HCEC 1CT (cell line): ENCODE data around the gene PRDM16.

Experiments
- DNase-seq: peaks from one replicate; pipeline ENCODE4 v3.0.0-alpha.2; 2017

The PRDM16 gene

GRCh38 chr1:3111348-3112021, 42.5 kb downstream of the PRDM16 start:
- no peak for DNase-seq

GRCh38 chr1:3112526-3112925, 43.5 kb downstream of the PRDM16 start:
- no peak for DNase-seq

GRCh38 chr1:3113047-3113740, 44.2 kb downstream of the PRDM16 start:
- DNase-seq = no peak

- no peak for DNase-seq
Measured at GRCh38 chr1:3113741-3114056, 44.7 kb downstream of the PRDM16 start.

- no peak for DNase-seq
Measured at GRCh38 chr1:3114131-3114744, 45.2 kb downstream of the PRDM16 start.

GRCh38 chr1:3114846-3115245, 45.8 kb downstream of the PRDM16 start:
- DNase-seq = no peak

- no peak for DNase-seq
Measured at GRCh38 chr1:3115275-3116149, 46.5 kb downstream of the PRDM16 start.

GRCh38 chr1:3116150-3116510, 47.1 kb downstream of the PRDM16 start:
- no peak for DNase-seq

GRCh38 chr1:3116560-3116959, 47.6 kb downstream of the PRDM16 start:
- DNase-seq = no peak

GRCh38 chr1:3117879-3118278, 48.9 kb downstream of the PRDM16 start:
- DNase-seq = no peak

- DNase-seq = no peak
Measured at GRCh38 chr1:3119061-3119460, 50.1 kb downstream of the PRDM16 start.

- DNase-seq = no peak
Measured at GRCh38 chr1:3119725-3120124, 50.7 kb downstream of the PRDM16 start.

- DNase-seq = no peak
Measured at GRCh38 chr1:3120140-3120539, 51.1 kb downstream of the PRDM16 start.

GRCh38 chr1:3120994-3121393, 52.0 kb downstream of the PRDM16 start:
- no peak for DNase-seq

GRCh38 chr1:3121401-3122210, 52.6 kb downstream of the PRDM16 start:
- no peak for DNase-seq

GRCh38 chr1:3122311-3122710, 53.3 kb downstream of the PRDM16 start:
- no peak for DNase-seq

- DNase-seq = no peak
Measured at GRCh38 chr1:3124246-3124645, 55.2 kb downstream of the PRDM16 start.

GRCh38 chr1:3125078-3125477, 56.1 kb downstream of the PRDM16 start:
- DNase-seq = no peak

- no peak for DNase-seq
Measured at GRCh38 chr1:3125546-3126368, 56.8 kb downstream of the PRDM16 start.

- DNase-seq = no peak
Measured at GRCh38 chr1:3126756-3127678, 58.0 kb downstream of the PRDM16 start.

GRCh38 chr1:3127738-3128137, 58.7 kb downstream of the PRDM16 start:
- no peak for DNase-seq
